GM21717 (cell line): ENCODE results near the gene PADI6.
"Not testable (repeated sequence)": the region's sequence is repeated elsewhere in the genome, so short reads cannot be mapped to it uniquely, and the experiment has no call there.

ENCODE experiments used
- ATAC-seq: cut with Tn5 transposase; IDR thresholded peaks from one replicate; pipeline ENCODE4 v1.9.1; 2021; ENCODE audit warnings: mild to moderate bottlenecking, moderate library complexity; ENCODE audit not compliant: unreplicated experiment

The PADI6 gene

GRCh38 chr1:17404034-17404684 is 32.2 kb downstream of the PADI6 start:
- no peak for ATAC-seq

GRCh38 chr1:17404820-17405219 is 32.8 kb downstream of the PADI6 start:
- no peak for ATAC-seq

- no peak for ATAC-seq
Measured at GRCh38 chr1:17405898-17406759, 34.1 kb downstream of the PADI6 start.

GRCh38 chr1:17406760-17407475 is 34.9 kb downstream of the PADI6 start:
- not testable (repeated sequence) for ATAC-seq

GRCh38 chr1:17407786-17408514 is 36.0 kb downstream of the PADI6 start:
- not testable (repeated sequence) for ATAC-seq

- ATAC-seq, result no peak
Measured at GRCh38 chr1:17409391-17409811, 37.4 kb downstream of the PADI6 start.

- ATAC-seq, result no peak
Measured at GRCh38 chr1:17412093-17412870, 40.3 kb downstream of the PADI6 start.

GRCh38 chr1:17414022-17414421 is 42.0 kb downstream of the PADI6 start:
- no peak for ATAC-seq

GRCh38 chr1:17416389-17416788 is 44.4 kb downstream of the PADI6 start:
- ATAC-seq, result no peak

GRCh38 chr1:17419626-17420328 is 47.8 kb downstream of the PADI6 start:
- ATAC-seq, result no peak

GRCh38 chr1:17420391-17420918 is 48.5 kb downstream of the PADI6 start:
- ATAC-seq, result no peak

GRCh38 chr1:17422461-17422860 is 50.5 kb downstream of the PADI6 start:
- no peak for ATAC-seq

- ATAC-seq, result no peak
Measured at GRCh38 chr1:17423781-17424245, 51.8 kb downstream of the PADI6 start.

GRCh38 chr1:17425806-17426600 is 54.0 kb downstream of the PADI6 start:
- no peak for ATAC-seq

GRCh38 chr1:17427696-17428660 is 56.0 kb downstream of the PADI6 start:
- ATAC-seq, result no peak

GRCh38 chr1:17429183-17429582 is 57.2 kb downstream of the PADI6 start:
- ATAC-seq, result no peak

- no peak for ATAC-seq
Measured at GRCh38 chr1:17432412-17432811, 60.4 kb downstream of the PADI6 start.
